Measurements from ENCODE around the gene SEC16A. TPM values are rescaled to one million over a fixed set of nuclear protein-coding genes. Genes with fewer than 3 reads are reported as not detected.

SEC16A gene
- total RNA-seq, 2 donors from 2014 or later = 56.0 to 85.3 TPM

DNA sequence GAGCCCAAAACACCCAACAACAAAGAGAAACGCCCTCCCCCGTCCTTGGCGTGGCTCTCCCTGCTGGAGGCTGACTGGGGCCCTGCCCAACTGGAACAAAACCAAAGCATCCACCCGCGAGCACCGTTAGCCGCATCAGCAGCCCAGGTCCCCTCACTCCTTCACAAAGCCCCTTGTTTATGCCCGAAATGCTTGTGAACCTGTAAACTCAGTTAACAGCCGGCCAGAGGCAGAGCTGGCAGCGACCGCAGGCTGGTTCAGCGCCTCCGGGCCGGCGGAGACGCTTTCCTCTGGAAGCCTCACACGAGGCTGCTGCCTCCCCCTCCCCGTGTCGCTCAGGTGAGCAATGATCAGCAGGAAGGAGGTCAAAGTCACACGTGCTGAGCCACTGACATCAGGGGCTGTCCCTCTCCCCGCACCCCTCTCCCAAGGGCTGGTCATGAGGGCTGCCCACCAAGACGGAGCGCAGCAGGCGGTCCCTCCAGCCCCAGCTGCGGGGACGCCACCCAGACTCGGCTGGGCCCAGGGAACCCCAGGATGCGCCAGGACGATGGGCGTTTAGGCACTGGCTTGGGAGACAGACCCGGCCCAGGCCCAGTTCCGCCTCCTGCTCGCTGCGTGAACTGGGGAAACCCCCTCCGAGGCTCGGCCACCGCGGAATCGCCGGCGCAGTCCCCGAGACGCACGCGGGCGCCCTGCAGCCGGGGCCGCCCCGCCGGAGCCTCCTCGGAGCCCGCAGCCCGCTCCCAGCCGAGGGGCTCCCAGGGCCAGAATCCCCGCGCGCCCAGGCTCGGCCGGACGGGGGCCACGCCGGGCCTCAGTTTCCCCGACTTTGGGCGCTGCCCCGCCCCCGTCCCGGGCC is 83.4 kb downstream of the SEC16A start:
- H3K27ac Mint-ChIP-seq = peak overlapping the region; percentile 91
- peak; percentile 16 for ATAC-seq (replicated peaks)

DNA sequence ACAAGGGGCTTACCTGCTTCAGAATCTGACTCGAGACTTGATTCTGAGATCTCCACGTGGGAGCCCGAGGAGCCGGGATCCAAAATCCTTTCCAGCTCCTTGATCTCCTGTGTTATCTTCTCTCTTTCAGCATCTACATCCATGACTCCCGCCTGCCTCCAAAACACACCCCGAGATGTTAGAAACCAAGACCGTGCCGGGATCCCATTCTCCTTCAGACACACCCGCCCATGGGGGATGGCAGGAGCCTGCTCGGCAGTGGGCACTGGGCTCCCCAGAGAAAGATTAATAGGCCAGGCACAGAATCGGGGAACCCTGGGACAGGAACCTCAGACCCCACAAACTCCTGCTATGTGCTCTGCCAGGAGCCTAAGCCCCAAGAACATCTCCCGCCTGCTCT is 84.6 kb downstream of the SEC16A start:
- H3K36me3 Mint-ChIP-seq (ENCODE audit: low read depth) = peaks cover 76% of the 10 kb centered on the region
- H3K4me1 Mint-ChIP-seq = peaks cover 11% of the 10 kb centered on the region
- peak overlapping the region; percentile 91 for H3K27ac Mint-ChIP-seq
- no peaks in the 10 kb centered on the region for H3K9me3 Mint-ChIP-seq
- H3K27me3 Mint-ChIP-seq = no peaks in the 10 kb centered on the region
- no peak for ATAC-seq (replicated peaks)
- peak overlapping the region; percentile 88 for H3K4me3 Mint-ChIP-seq

More for the DNA sequence above, 83.4 kb downstream of the SEC16A start:
- Mint-ChIP-seq H3K9me3 (no peaks in the 10 kb centered on the region), H3K27me3 (no peaks in the 10 kb centered on the region), H3K4me1 (peaks cover 15% of the 10 kb centered on the region), H3K36me3 (ENCODE audit: low read depth) (peaks cover 79% of the 10 kb centered on the region), H3K4me3 (peak overlapping the region; percentile 88)

DNA sequence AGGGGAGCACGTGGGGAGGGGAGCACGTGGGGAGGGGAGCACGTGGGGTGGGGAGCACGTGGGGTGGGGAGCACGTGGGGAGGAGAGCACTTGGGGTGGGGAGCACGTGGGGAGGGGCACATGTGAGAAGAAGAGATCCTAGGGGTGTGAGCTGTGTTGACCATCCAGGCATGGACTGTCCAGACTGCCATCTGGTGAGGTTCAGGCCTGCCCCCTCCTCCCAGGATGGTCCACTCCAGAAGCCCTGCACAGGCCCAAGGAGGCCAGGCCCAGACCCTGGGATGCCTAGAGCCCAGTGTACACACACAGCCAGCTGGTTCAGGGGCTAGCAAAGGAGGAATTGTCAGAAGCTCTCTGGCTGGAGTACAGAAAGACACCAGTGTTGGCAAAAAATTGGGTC is 85.2 kb downstream of the SEC16A start:
- H3K27me3 Mint-ChIP-seq = no peaks in the 10 kb centered on the region
- peaks cover 11% of the 10 kb centered on the region for H3K4me1 Mint-ChIP-seq

DNA sequence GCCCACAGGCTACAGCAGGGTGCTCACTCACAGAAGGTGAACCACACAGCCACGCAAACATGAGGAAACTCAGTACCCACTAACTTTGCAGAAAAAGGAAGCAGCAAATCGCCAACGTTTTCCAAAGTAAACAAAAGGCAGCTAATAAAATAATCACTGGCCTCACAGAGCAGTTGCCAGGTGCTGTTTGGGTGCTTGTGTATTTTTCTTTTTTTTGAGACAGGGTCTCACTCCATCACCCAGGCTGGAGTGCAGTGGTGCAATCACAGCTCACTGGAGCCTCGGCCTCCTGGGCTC is 86.7 kb downstream of the SEC16A start:
- no peak overlapping the region for H3K27ac Mint-ChIP-seq
- peaks cover 15% of the 10 kb centered on the region for H3K4me1 Mint-ChIP-seq
- H3K27me3 Mint-ChIP-seq = no peaks in the 10 kb centered on the region
- no peaks in the 10 kb centered on the region for H3K9me3 Mint-ChIP-seq
- H3K36me3 Mint-ChIP-seq (ENCODE audit: low read depth) = peaks cover 80% of the 10 kb centered on the region
- ATAC-seq (replicated peaks) = no peak
- H3K4me3 Mint-ChIP-seq = no peak overlapping the region

More for the DNA sequence above, 85.2 kb downstream of the SEC16A start:
- Mint-ChIP-seq H3K36me3 (ENCODE audit: low read depth) (peaks cover 80% of the 10 kb centered on the region), H3K4me3 (no peak overlapping the region), H3K27ac (no peak overlapping the region), H3K9me3 (no peaks in the 10 kb centered on the region)
- no peak for ATAC-seq (replicated peaks)

DNA sequence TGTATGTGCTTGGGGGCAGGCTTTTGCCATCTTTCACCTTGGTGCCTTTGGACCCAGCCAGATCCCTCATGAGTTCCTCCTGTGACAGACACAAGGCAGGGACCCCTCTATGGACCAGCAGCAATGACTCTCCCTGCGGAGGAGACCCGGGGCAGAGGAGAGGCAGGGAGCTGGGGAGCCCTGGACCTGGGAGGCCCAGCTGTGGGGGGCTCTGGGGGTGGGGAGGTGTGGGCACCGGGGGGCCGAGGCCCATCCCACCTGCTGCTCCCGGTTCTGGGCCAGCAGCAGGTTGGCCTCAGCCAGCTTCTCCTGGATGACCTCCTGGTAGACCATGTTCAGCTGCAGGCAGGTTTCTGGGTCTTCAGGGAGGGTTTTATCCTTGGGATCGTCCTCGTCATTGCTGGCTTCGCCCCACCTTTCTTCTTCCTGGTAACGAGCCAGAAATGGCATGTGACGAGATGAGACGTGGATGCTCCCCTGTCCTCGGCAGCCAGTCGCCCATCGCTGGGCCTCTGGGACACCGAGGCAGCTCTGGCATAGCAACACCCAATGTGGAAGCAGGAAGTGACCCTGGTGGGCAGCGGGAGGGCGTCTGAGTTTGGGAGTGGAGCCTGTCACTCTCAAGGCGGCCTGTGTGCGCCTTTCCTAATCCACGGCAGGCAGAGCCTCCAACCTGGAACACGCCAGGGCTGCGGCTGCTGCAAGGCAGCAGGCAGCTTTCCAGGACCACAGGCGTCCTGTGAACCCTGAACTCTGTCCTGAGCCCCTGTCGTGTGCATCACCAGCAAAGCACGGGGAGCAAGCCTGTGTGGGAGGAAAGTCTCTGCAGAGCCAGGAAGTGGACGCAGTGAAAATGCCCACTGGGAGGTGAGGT is 87.3 kb downstream of the SEC16A start:
- no peak overlapping the region for H3K4me3 Mint-ChIP-seq
- no peak for ATAC-seq (replicated peaks)
- H3K36me3 Mint-ChIP-seq (ENCODE audit: low read depth) = peaks cover 84% of the 10 kb centered on the region
- H3K27me3 Mint-ChIP-seq = no peaks in the 10 kb centered on the region
- H3K27ac Mint-ChIP-seq = no peak overlapping the region
- H3K9me3 Mint-ChIP-seq = no peaks in the 10 kb centered on the region
- H3K4me1 Mint-ChIP-seq = peaks cover 16% of the 10 kb centered on the region

DNA sequence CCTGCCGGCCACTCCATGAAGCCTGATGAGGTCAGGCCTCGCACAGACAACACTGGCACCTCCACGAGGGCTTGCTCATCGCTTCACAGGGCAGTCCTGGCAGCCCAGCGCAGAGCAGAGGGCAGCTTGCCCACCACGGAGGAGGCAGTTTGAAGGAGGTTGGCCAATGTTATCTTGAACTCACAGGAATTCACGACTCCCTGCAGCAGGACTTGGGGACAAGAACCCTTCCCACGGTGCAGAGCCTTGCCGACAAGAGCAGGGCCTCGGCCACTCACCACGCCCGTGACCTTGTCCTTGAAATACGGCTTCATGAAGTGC is 87.9 kb downstream of the SEC16A start:
- no peak overlapping the region for H3K4me3 Mint-ChIP-seq
- H3K36me3 Mint-ChIP-seq (ENCODE audit: low read depth) = peaks cover 90% of the 10 kb centered on the region
- ATAC-seq (replicated peaks) = no peak
- no peaks in the 10 kb centered on the region for H3K27me3 Mint-ChIP-seq
- peaks cover 16% of the 10 kb centered on the region for H3K4me1 Mint-ChIP-seq
- H3K9me3 Mint-ChIP-seq = no peaks in the 10 kb centered on the region
- H3K27ac Mint-ChIP-seq = no peak overlapping the region

DNA sequence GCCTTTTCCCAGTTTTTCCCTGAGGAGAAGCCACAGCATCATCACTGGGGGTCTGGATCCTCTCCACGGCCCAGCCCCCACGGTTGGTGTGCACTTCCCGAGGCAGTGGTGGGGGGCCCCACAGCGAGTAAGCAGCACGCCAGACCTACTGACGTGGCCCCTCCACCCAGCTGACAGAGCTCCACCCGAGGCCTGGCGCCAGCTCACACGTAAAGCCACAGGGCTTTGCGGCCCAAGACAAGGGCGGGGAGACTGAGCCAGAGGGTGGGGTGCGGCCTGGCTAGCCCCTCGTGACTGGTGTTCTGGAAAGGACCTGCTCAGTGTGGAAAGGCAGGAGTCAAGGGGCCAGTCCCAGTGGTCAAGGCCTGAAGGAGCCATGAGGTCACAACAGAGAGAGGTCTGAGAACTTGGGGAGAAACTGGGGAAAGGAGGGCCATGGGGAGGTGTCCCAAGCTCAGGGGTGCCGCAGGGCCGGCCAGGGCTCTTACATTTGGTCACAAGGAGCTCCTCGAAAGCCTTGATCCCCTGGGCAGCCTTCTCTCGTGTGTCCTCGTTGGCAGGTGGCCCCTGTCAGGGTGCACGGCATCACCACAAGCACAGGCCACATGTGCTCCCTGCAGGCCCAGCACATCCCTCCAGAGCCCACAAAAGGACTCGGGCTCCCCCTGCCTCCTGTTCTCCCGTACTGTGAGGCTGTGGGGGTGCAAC is 88.4 kb downstream of the SEC16A start:
- H3K4me3 Mint-ChIP-seq = no peak overlapping the region
- H3K9me3 Mint-ChIP-seq = no peaks in the 10 kb centered on the region
- H3K4me1 Mint-ChIP-seq = peaks cover 16% of the 10 kb centered on the region
- H3K27me3 Mint-ChIP-seq = no peaks in the 10 kb centered on the region
- no peak for ATAC-seq (replicated peaks)
- no peak overlapping the region for H3K27ac Mint-ChIP-seq
- H3K36me3 Mint-ChIP-seq (ENCODE audit: low read depth) = peaks cover 95% of the 10 kb centered on the region

DNA sequence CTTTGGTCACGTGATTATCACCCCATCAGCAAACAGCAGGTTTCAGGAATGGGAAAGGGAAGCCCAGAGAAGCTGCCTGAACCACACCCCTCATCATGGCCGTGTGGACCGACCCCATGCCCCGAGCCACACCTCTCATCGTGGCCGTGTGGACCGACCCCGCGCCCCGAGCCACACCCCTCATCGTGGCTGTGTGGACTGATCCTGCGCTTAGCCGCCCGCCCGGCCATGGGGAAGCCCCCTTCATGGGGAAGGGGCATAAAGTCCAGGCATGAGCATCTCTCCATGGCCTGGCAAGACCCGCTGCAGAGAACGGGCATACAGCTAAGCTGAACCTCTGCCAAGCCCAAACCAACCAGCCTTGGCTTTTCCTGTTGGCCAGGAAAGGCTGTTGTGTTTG is 89.3 kb downstream of the SEC16A start:
- Mint-ChIP-seq H3K27ac (no peak overlapping the region), H3K36me3 (ENCODE audit: low read depth) (peaks cover 96% of the 10 kb centered on the region), H3K9me3 (no peaks in the 10 kb centered on the region), H3K4me3 (no peak overlapping the region), H3K4me1 (peaks cover 8% of the 10 kb centered on the region), H3K27me3 (no peaks in the 10 kb centered on the region)
- ATAC-seq (replicated peaks) = no peak

DNA sequence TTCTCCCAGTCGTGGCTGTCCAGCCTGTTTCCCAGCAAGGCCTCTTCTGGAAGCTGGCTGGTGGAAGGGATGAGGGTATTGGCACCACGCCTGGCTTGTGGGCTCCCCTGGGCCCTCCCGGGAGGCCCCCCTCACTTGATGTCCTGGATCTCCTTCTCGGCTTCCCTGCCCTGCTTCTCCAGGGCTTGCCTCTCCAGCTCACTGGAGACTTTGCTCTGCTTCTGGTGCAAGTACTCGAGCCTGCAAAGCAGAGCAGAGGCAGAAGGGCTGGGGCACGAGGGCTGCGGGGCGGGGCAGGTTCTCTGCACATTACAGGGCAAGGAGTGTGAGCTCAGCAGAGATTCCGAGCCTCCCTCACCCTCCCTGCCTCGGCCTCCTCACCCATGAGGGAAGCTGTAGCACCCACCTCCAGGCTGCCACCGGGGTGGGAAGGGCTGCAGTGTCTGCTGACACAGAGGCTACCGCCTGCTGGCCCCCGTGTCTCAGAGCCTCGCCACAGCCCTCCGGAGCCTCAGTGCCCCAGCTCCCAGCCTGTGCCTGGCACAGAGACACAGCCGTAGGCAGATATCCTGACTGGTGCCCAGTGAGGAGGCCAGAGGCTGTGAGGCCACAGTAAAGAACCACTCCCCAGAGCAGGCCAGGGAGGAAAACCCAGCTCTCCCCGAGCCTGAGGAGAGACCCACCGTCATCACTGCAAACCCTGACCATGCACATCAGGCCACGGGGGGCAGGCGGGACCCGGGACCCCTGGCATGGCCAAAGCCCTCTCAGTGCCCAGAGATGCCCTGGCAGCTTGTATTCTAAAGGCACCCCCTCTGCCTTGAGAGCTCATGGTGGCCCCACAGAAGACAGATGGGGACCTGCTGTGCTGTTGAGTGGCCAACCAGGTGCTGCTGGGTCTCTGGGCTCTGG is 90.0 kb downstream of the SEC16A start:
- no peak overlapping the region for H3K27ac Mint-ChIP-seq
- H3K9me3 Mint-ChIP-seq = no peaks in the 10 kb centered on the region
- ATAC-seq (replicated peaks) = no peak
- no peak overlapping the region for H3K4me3 Mint-ChIP-seq
- no peaks in the 10 kb centered on the region for H3K27me3 Mint-ChIP-seq
- H3K4me1 Mint-ChIP-seq = peaks cover 4% of the 10 kb centered on the region
- peaks cover 96% of the 10 kb centered on the region for H3K36me3 Mint-ChIP-seq (ENCODE audit: low read depth)

DNA sequence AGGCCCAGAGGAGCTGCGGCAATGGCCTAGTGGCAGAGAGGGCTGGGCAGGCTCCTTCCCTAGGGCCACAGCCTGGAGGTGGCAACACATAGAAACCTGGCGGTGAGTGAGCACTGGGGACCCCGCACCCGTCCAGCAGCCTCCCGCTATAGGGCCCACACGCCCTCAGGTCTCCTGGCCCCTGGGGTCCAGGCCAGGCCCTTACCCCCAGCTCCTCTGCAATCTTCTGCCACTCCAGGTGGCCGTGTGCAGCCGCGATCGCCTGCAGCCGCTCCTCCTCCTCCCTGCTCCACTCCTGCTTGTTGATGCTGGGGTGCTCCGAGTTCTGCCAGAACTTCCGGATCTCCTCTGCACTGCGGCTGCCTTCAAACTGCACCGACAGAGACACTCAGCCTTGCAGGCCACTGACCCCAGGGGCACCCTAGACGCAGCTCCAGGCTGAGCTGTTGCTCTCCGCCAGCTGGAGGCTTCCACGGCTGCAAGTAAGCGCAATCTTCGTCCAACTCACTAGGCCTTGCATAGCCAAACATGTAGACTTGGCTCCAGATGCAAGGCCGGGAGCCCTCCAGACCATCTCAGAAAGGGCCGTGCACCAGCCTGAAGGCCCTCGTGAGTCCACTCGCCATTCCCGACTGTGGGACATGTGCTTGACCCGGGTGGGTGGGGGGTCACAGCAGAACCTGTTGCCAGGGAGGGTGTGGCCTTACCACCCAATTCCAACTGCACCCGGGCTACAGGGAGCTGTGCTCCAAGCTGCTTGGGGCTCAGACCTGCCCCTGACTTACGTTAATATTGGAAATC is 90.9 kb downstream of the SEC16A start:
- no peak for ATAC-seq (replicated peaks)
- Mint-ChIP-seq H3K4me3 (no peak overlapping the region), H3K27me3 (no peaks in the 10 kb centered on the region), H3K9me3 (no peaks in the 10 kb centered on the region), H3K4me1 (peaks cover 4% of the 10 kb centered on the region), H3K36me3 (ENCODE audit: low read depth) (peaks cover 96% of the 10 kb centered on the region), H3K27ac (no peak overlapping the region)

Other genes with a start within 250 kb of the SEC16A start
- gene QSOX2, start 237.2 kb downstream of the SEC16A start, total RNA-seq = 10 to 100 TPM; 25.9 to 28.5 TPM
- under 1 TPM in 1 of 2 donors, not detected in 1; 0.02 TPM for gene CCDC187, start 178.9 kb downstream of the SEC16A start, total RNA-seq
- 10 to 100 TPM in 1 of 2 donors, 1 to 10 TPM in 1; 5.9 to 16.3 TPM for gene GPSM1, start 155.5 kb downstream of the SEC16A start, total RNA-seq
- 10 to 100 TPM; 10.3 to 24.0 TPM for gene DNLZ, start 119.3 kb downstream of the SEC16A start, total RNA-seq
- 1 to 10 TPM; 6.1 to 6.4 TPM for gene CARD9, start 109.4 kb downstream of the SEC16A start, total RNA-seq
- gene SNAPC4, start 82.9 kb downstream of the SEC16A start, total RNA-seq = 10 to 100 TPM; 16.3 to 21.9 TPM
- gene ENTR1, start 72.4 kb downstream of the SEC16A start, total RNA-seq = 10 to 100 TPM; 56.3 to 81.0 TPM
- 100 to 1,000 TPM in 1 of 2 donors, 10 to 100 TPM in 1; 89.7 to 123 TPM for gene PMPCA, start 72.4 kb downstream of the SEC16A start, total RNA-seq
- gene INPP5E, start 43.2 kb downstream of the SEC16A start, total RNA-seq = 10 to 100 TPM; 14.2 to 18.2 TPM
- gene NOTCH1, start 63.0 kb upstream of the SEC16A start, total RNA-seq = 10 to 100 TPM; 63.8 to 65.9 TPM
- gene EGFL7, start 179.9 kb upstream of the SEC16A start, total RNA-seq = 1 to 10 TPM in 1 of 2 donors, under 1 TPM in 1; 0.78 to 1.0 TPM
- gene AGPAT2, start 204.4 kb upstream of the SEC16A start, total RNA-seq = 10 to 100 TPM; 14.6 to 15.6 TPM
- not detected for gene DIPK1B, start 229.5 kb upstream of the SEC16A start, total RNA-seq